ENCODE data around the gene SCFD2.

- no peak for TF ChIP-seq POLR2A (IDR thresholded peaks at IDR 0.05)
- no peak for TF ChIP-seq CTCF (IDR thresholded peaks at IDR 0.05)
- no peak for TF ChIP-seq POLR2AphosphoS5 (IDR thresholded peaks at IDR 0.05)
Measured at GRCh38 chr4:52964561-52965101, 401.2 kb downstream of the SCFD2 start.
